AG09319 (cell line): ENCODE data around the gene CFAP97.

Experiments used
- DNase-seq: peaks from one replicate; pipeline ENCODE4 v3.0.0-alpha.2; 2010; ENCODE audit warnings: low read depth; ENCODE audit errors: extremely low read depth
- CTCF ChIP-seq: IDR thresholded peaks from 2 replicates; pipeline ENCODE4 v1.5.1; 2011; ENCODE audit warnings: low read depth, mild to moderate bottlenecking, inconsistent platforms, low read length, moderate library complexity

The CFAP97 gene

GRCh38 chr4:185221912-185222311 lies 18.1 kb upstream of the CFAP97 start:
- no peak for TF ChIP-seq CTCF
- DNase-seq = no peak

- no peak for DNase-seq
- TF ChIP-seq CTCF = no peak
Measured at GRCh38 chr4:185221491-185221890, 17.7 kb upstream of the CFAP97 start.

- TF ChIP-seq CTCF = no peak
- DNase-seq = no peak
Measured at GRCh38 chr4:185219551-185220344, 15.9 kb upstream of the CFAP97 start.

GRCh38 chr4:185218312-185218711 lies 14.5 kb upstream of the CFAP97 start:
- no peak for DNase-seq
- no peak for TF ChIP-seq CTCF

- DNase-seq = no peak
- TF ChIP-seq CTCF = no peak
Measured at GRCh38 chr4:185217408-185217975, 13.7 kb upstream of the CFAP97 start.

- no peak for TF ChIP-seq CTCF
- DNase-seq = no peak
Measured at GRCh38 chr4:185215261-185215660, 11.5 kb upstream of the CFAP97 start.

GRCh38 chr4:185213877-185214276 lies 10.1 kb upstream of the CFAP97 start:
- TF ChIP-seq CTCF = no peak
- no peak for DNase-seq
